DND-41 (cell line): ENCODE measurements around the gene DDB1.

Source experiments
- CTCF ChIP-seq: IDR thresholded peaks from 2 replicates; pipeline ENCODE4 v1.5.1; 2012; ENCODE audit warnings: borderline replicate concordance, low read length, moderate library complexity, mild to moderate bottlenecking; ENCODE audit not compliant: poor library complexity, severe bottlenecking; ENCODE audit errors: extremely low read depth
- EZH2 ChIP-seq: IDR thresholded peaks from 3 replicates; pipeline ENCODE4 v1.6.1; 2012; ENCODE audit warnings: borderline replicate concordance, low read depth, mild to moderate bottlenecking, moderate library complexity, low read length, inconsistent platforms; ENCODE audit not compliant: severe bottlenecking

DNA sequence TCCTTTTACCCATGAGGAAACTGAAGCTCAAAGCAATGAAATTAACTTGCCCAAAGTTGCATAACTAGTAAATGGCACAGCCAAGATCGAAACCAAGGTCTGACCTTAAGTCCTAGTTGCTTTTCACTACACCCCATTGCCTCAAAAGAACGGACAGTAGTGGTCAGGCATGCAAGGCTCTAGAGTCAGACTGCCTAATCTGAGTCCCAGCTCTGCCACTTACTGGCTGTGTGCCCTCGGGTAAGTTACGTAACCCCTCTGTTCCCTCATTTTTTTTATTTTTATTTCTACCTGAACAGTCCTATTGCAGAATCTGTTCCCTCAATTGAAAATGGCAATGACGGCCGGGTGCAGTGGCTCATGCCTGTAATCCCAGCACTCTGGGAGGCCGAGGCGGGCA lies 19.1 kb upstream of the DDB1 start:
- TF ChIP-seq CTCF = no peak
- TF ChIP-seq EZH2 = no peak
